Type B pancreatic cell (in vitro differentiated cells): Measurements from ENCODE around the gene LMF2. TPM values are rescaled to one million over a fixed set of nuclear protein-coding genes. Genes with fewer than 3 reads are reported as not detected.
A peak's percentile ranks its signal among the peaks of the same experiment; 100 is the strongest.

Experiments
- DNase-seq: peaks from one replicate; pipeline ENCODE4 v3.0.0; 2021; ENCODE audit warnings: mixed read lengths; ENCODE audit not compliant: unreplicated experiment; ENCODE audit errors: extremely low spot score
- H3K27ac Mint-ChIP-seq: 2 replicates; pipeline ENCODE4 v1.8.0; 2021; ENCODE audit warnings: mild to moderate bottlenecking, mixed read lengths
- H3K27me3 Mint-ChIP-seq: 2 replicates; pipeline ENCODE4 v1.8.0; 2021; ENCODE audit warnings: mixed read lengths
- H3K36me3 Mint-ChIP-seq: 2 replicates; pipeline ENCODE4 v1.8.0; 2021; ENCODE audit warnings: mixed read lengths
- H3K4me1 Mint-ChIP-seq: one replicate; pipeline ENCODE4 v1.8.0; 2021; ENCODE audit warnings: mixed read lengths; ENCODE audit not compliant: unreplicated experiment
- H3K4me3 Mint-ChIP-seq: 2 replicates; pipeline ENCODE4 v1.8.0; 2021; ENCODE audit warnings: mild to moderate bottlenecking, mixed read lengths
- H3K9me3 Mint-ChIP-seq: 2 replicates; pipeline ENCODE4 v1.8.0; 2021; ENCODE audit warnings: mixed read lengths
- total RNA-seq: library from RNA; stranded (reverse); gene quantifications from 2 replicates; pipeline ENCODE4 v1.2.1, GENCODE V29; 2021; ENCODE audit warnings: low replicate concordance
- TF ChIP-seq, protein P1 (sequence below): fragments of 200-600 bp; sonication (generic); conservative IDR thresholded peaks from 2 replicates; pipeline ENCODE4 v1.5.0; 2021; ENCODE audit warnings: antibody characterized with exemption, mild to moderate bottlenecking

Gene LMF2
- total RNA-seq, 1 donor from 2014 or later: 74.0 TPM

DNA sequence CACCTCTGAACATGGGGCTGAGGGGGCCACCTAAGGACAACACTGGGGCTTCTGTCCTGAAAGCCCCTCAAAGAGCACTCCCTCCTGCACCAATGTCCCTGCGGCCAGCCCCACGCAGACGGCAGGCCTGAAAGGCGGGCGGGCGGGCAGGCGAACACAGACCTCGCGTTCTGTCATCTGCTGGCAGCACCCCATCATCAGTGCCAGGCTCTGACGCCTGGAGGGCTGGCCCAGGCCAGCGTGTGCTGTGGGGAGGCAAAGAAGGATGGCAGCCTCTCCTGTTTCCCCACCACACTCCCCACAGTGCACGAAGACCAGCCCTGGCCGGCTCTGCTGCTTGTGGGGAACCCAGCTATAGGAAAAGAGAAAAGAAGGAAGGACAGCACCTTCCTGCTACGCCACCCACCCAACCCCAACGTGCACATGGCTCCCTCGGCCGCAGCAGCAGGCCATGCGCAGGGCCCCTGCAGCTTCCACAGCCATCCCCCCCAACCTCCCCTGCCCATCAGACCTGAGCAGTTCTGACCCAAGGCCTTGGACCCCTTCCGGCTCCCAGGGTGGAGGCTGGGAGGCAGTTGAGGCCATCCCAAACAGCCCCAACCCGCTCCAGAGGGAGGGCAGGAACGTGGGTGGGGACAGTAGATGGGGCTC lies 36.2 kb downstream of the LMF2 start:
- Mint-ChIP-seq H3K4me1 (peaks cover 31% of the 10 kb centered on the region), H3K27ac (peak overlapping the region; percentile 90), H3K27me3 (no peaks in the 10 kb centered on the region), H3K36me3 (peaks cover 4% of the 10 kb centered on the region), H3K4me3 (peak overlapping the region; percentile 73), H3K9me3 (no peaks in the 10 kb centered on the region)
- no peak for DNase-seq
- TF ChIP-seq, protein P1, sequence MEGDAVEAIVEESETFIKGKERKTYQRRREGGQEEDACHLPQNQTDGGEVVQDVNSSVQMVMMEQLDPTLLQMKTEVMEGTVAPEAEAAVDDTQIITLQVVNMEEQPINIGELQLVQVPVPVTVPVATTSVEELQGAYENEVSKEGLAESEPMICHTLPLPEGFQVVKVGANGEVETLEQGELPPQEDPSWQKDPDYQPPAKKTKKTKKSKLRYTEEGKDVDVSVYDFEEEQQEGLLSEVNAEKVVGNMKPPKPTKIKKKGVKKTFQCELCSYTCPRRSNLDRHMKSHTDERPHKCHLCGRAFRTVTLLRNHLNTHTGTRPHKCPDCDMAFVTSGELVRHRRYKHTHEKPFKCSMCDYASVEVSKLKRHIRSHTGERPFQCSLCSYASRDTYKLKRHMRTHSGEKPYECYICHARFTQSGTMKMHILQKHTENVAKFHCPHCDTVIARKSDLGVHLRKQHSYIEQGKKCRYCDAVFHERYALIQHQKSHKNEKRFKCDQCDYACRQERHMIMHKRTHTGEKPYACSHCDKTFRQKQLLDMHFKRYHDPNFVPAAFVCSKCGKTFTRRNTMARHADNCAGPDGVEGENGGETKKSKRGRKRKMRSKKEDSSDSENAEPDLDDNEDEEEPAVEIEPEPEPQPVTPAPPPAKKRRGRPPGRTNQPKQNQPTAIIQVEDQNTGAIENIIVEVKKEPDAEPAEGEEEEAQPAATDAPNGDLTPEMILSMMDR: no peak

- TF ChIP-seq, protein P1: no peak
- peak overlapping the region; percentile 90 for H3K27ac Mint-ChIP-seq
- H3K36me3 Mint-ChIP-seq: peaks cover 4% of the 10 kb centered on the region
- H3K4me3 Mint-ChIP-seq: peak overlapping the region; percentile 73
- peaks cover 29% of the 10 kb centered on the region for H3K4me1 Mint-ChIP-seq
- no peak for DNase-seq
- no peaks in the 10 kb centered on the region for H3K9me3 Mint-ChIP-seq
- no peaks in the 10 kb centered on the region for H3K27me3 Mint-ChIP-seq
Observed at GRCh38 chr22:50470491-50470890, 37.0 kb downstream of the LMF2 start.

- TF ChIP-seq, protein P1: no peak
- H3K4me1 Mint-ChIP-seq: peaks cover 27% of the 10 kb centered on the region
- H3K9me3 Mint-ChIP-seq: no peaks in the 10 kb centered on the region
- no peaks in the 10 kb centered on the region for H3K27me3 Mint-ChIP-seq
- H3K36me3 Mint-ChIP-seq: peaks cover 4% of the 10 kb centered on the region
- H3K4me3 Mint-ChIP-seq: peak overlapping the region; percentile 73
- peak overlapping the region; percentile 90 for H3K27ac Mint-ChIP-seq
- DNase-seq: no peak
Observed at GRCh38 chr22:50469377-50470305, 37.9 kb downstream of the LMF2 start.

GRCh38 chr22:50468626-50469025 lies 38.9 kb downstream of the LMF2 start:
- Mint-ChIP-seq H3K27ac (peak overlapping the region; percentile 36), H3K9me3 (no peaks in the 10 kb centered on the region), H3K27me3 (no peaks in the 10 kb centered on the region), H3K4me3 (no peak overlapping the region), H3K36me3 (peaks cover 6% of the 10 kb centered on the region), H3K4me1 (peaks cover 21% of the 10 kb centered on the region)
- TF ChIP-seq, protein P1: no peak
- no peak for DNase-seq

- H3K9me3 Mint-ChIP-seq: no peaks in the 10 kb centered on the region
- no peak overlapping the region for H3K27ac Mint-ChIP-seq
- no peak overlapping the region for H3K4me3 Mint-ChIP-seq
- DNase-seq: no peak
- H3K4me1 Mint-ChIP-seq: peaks cover 13% of the 10 kb centered on the region
- H3K27me3 Mint-ChIP-seq: no peaks in the 10 kb centered on the region
- TF ChIP-seq, protein P1: no peak
- peaks cover 6% of the 10 kb centered on the region for H3K36me3 Mint-ChIP-seq
Observed at GRCh38 chr22:50467773-50468440, 39.6 kb downstream of the LMF2 start.
